Type B pancreatic cell (in vitro differentiated cells): ENCODE data around the gene DPPA4. TPM values are rescaled to one million over a fixed set of nuclear protein-coding genes. Genes with fewer than 3 reads are reported as not detected.

ENCODE experiments used
- DNase-seq: peaks from one replicate; pipeline ENCODE4 v3.0.0; 2021; ENCODE audit warnings: mixed read lengths; ENCODE audit not compliant: unreplicated experiment; ENCODE audit errors: extremely low spot score
- H3K27ac Mint-ChIP-seq: 2 replicates; pipeline ENCODE4 v1.8.0; 2021; ENCODE audit warnings: mild to moderate bottlenecking, mixed read lengths
- H3K27me3 Mint-ChIP-seq: 2 replicates; pipeline ENCODE4 v1.8.0; 2021; ENCODE audit warnings: mixed read lengths
- H3K36me3 Mint-ChIP-seq: 2 replicates; pipeline ENCODE4 v1.8.0; 2021; ENCODE audit warnings: mixed read lengths
- H3K4me1 Mint-ChIP-seq: one replicate; pipeline ENCODE4 v1.8.0; 2021; ENCODE audit warnings: mixed read lengths; ENCODE audit not compliant: unreplicated experiment
- H3K4me3 Mint-ChIP-seq: 2 replicates; pipeline ENCODE4 v1.8.0; 2021; ENCODE audit warnings: mild to moderate bottlenecking, mixed read lengths
- H3K9me3 Mint-ChIP-seq: 2 replicates; pipeline ENCODE4 v1.8.0; 2021; ENCODE audit warnings: mixed read lengths
- CTCF ChIP-seq: fragments of 200-600 bp; sonication (generic); conservative IDR thresholded peaks from 2 replicates; pipeline ENCODE4 v1.5.0; 2021; ENCODE audit warnings: antibody characterized with exemption, mild to moderate bottlenecking
- total RNA-seq: library from RNA; stranded (reverse); gene quantifications from 2 replicates; pipeline ENCODE4 v1.2.1, GENCODE V29; 2021; ENCODE audit warnings: low replicate concordance

The DPPA4 gene
- total RNA-seq, 1 donor from 2014 or later = 14.9 TPM

GRCh38 chr3:109334572-109334971 is 2.8 kb downstream of the DPPA4 start:
- H3K9me3 Mint-ChIP-seq = no peaks in the 10 kb centered on the region
- DNase-seq = no peak
- no peak overlapping the region for H3K27ac Mint-ChIP-seq
- H3K27me3 Mint-ChIP-seq = peaks cover 24% of the 10 kb centered on the region
- peaks cover 10% of the 10 kb centered on the region for H3K4me1 Mint-ChIP-seq
- no peaks in the 10 kb centered on the region for H3K36me3 Mint-ChIP-seq
- TF ChIP-seq CTCF = no peak
- H3K4me3 Mint-ChIP-seq = no peak overlapping the region

GRCh38 chr3:109331692-109332091 is 5.7 kb downstream of the DPPA4 start:
- no peak overlapping the region for H3K27ac Mint-ChIP-seq
- no peak for DNase-seq
- no peaks in the 10 kb centered on the region for H3K36me3 Mint-ChIP-seq
- TF ChIP-seq CTCF = no peak
- no peaks in the 10 kb centered on the region for H3K9me3 Mint-ChIP-seq
- H3K27me3 Mint-ChIP-seq = peaks cover 13% of the 10 kb centered on the region
- peaks cover 6% of the 10 kb centered on the region for H3K4me1 Mint-ChIP-seq
- H3K4me3 Mint-ChIP-seq = no peak overlapping the region

GRCh38 chr3:109330405-109330804 is 6.9 kb downstream of the DPPA4 start:
- DNase-seq = no peak
- no peaks in the 10 kb centered on the region for H3K4me1 Mint-ChIP-seq
- no peaks in the 10 kb centered on the region for H3K36me3 Mint-ChIP-seq
- TF ChIP-seq CTCF = no peak
- no peak overlapping the region for H3K27ac Mint-ChIP-seq
- peaks cover 6% of the 10 kb centered on the region for H3K27me3 Mint-ChIP-seq
- H3K9me3 Mint-ChIP-seq = no peaks in the 10 kb centered on the region
- H3K4me3 Mint-ChIP-seq = no peak overlapping the region

- Mint-ChIP-seq H3K27ac (no peak overlapping the region), H3K4me3 (no peak overlapping the region), H3K36me3 (no peaks in the 10 kb centered on the region), H3K4me1 (no peaks in the 10 kb centered on the region), H3K27me3 (no peaks in the 10 kb centered on the region), H3K9me3 (no peaks in the 10 kb centered on the region)
- TF ChIP-seq CTCF = no peak
- DNase-seq = no peak
These were observed 9.1 kb downstream of the DPPA4 start for GRCh38 chr3:109328202-109328601.

- no peak overlapping the region for H3K27ac Mint-ChIP-seq
- no peak for DNase-seq
- no peak for TF ChIP-seq CTCF
- H3K9me3 Mint-ChIP-seq = no peaks in the 10 kb centered on the region
- H3K27me3 Mint-ChIP-seq = no peaks in the 10 kb centered on the region
- no peak overlapping the region for H3K4me3 Mint-ChIP-seq
- no peaks in the 10 kb centered on the region for H3K36me3 Mint-ChIP-seq
- H3K4me1 Mint-ChIP-seq = no peaks in the 10 kb centered on the region
These were observed 11.7 kb downstream of the DPPA4 start for GRCh38 chr3:109325657-109326056.

- Mint-ChIP-seq H3K27ac (no peak overlapping the region), H3K4me3 (no peak overlapping the region), H3K27me3 (no peaks in the 10 kb centered on the region), H3K4me1 (no peaks in the 10 kb centered on the region), H3K36me3 (no peaks in the 10 kb centered on the region), H3K9me3 (no peaks in the 10 kb centered on the region)
- DNase-seq = no peak
- no peak for TF ChIP-seq CTCF
These were observed 12.2 kb downstream of the DPPA4 start for GRCh38 chr3:109325109-109325508.
